HG02870 (cell line): ENCODE results near the gene GCSAML.
"Not testable (repeated sequence)": the region's sequence is repeated elsewhere in the genome, so short reads cannot be mapped to it uniquely, and the experiment has no call there.

ENCODE experiments used
- ATAC-seq: cut with Tn5 transposase; IDR thresholded peaks from one replicate; pipeline ENCODE4 v1.9.1; 2021; ENCODE audit warnings: mild to moderate bottlenecking, moderate library complexity; ENCODE audit not compliant: unreplicated experiment

Gene GCSAML

DNA sequence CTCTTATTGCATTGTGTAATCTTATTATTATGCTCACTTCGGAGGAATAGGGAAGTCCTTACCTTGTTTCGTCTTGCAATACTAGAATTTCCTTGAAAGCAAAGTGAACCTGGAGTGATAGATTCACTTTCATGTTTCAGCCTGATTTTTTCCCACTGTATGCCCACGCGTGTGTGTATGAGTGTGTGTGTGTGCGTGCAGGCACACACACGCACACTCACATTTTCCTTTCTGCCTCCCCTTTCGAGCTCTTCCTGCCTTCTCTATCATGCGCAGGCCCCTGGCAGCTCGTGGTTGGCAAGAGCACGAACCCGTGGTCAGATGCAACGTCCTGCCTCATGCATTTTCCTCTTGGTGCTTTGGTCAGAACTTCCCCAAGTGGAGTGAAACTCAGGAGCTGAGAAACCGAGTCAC, at the start of gene GCSAML:
Gene GCSAML, plus strand, starts transcription at position 366 of the 414 bp plus-strand sequence. CDS start 58 bp downstream, outside the sequence.
- no peak for ATAC-seq

DNA sequence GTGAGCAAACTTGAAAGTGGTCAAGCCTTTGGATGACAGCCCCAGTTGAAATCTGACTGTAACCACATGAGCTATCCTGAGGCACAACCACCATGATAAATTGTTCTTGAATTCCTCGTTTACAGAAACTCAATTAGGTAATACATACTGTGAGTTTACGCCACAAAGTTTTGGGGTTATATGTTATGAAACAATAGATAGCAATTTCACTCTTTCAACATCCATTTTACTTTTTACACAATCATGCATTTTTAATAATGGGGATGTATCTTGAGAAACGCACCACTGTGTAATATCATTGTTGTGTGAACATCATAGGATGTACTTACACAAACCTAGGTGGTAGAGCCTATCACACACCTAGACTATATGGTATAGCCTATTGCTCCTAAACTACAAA, 48.1 kb upstream of the GCSAML start:
- no peak for ATAC-seq

DNA sequence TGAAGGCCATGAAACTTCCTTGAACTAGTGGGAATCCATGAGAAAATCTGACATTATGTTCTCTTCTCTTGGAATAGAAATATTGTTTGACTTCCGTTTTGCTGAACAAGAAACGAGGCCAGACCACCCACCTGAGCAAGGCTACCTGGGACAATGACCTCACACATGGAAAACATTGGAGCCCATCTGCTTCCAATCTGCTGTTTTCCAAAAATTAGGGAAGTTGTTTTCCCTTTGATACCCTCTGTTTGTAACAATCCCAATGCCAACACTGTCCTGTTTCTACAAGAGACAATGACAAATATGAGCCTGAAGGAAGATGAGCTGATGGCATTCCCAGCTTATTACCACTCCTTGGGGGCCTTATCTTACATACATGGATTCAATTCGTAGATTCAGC, 42.1 kb upstream of the GCSAML start:
- no peak for ATAC-seq

DNA sequence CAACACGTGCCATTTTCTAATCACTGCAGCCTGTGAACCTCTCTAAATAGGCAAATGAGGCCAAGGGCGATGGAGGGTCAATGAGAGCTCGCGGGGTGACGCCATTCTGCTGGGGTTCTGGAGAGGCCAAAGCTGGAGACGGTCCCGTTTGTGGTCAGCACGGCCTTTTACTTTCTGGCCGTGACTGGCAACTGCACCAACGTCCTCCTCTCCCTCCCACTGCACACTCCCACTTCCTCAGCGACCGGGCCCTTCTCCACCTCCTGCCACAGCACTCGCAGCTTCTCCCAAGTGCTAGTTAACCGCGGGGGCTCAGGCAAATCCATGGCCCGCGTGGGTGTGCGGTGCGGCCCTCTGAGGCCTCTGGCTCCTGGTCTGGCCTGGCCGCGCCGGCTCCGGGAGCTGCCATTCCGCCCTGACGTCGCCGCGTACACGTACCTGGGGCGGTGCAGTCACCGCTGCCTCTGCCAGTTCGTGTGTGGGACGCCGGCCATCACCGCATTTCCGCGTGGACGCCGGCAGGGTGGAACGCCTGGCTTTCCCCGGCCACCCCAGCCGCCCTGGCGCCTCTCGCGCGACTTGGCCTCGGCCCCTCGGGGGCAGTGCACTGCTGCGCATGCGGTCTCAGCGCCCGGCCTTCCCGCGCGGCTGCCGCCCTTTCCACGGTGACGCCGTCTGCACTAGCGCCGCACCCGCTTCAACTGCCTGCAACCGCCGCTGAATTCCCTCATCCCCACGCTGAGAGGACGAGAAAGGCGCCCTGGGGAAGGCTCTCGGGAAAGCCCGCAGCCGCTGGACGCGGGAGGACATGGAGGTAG, 30.9 kb upstream of the GCSAML start:
- ATAC-seq, result no peak

DNA sequence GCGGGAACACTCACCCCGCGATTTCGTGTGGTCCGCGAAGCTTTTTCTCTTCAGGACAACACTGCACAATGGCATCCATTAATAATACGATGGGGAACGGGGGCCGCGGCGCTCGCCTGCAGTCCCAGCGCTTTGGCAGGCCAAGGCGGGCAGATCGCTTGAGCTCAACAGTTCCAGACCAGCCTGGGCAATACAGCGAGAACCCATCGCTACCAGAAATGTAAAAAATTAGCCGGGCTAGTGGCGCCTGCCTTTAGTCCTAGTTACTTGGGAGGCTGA, 30.4 kb upstream of the GCSAML start:
- no peak for ATAC-seq

DNA sequence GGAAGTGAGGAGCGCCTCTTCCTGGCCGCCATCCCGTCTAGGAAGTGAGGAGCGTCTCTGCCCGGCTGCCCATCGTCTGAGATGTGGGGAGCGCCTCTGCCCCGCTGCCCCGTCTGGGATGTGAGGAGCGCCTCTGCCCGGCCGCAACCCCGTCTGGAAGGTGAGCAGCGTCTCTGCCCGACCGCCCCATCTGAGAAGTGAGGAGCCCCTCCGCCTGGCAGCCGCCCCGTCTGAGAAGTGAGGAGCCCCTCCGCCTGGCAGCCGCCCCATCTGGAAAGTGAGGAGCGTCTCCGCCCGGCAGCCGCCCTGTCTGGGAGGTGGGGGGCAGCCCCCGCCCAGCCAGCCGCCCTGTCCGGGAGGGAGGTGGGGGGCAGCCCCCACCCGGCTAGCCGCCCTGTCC, 27.0 kb upstream of the GCSAML start:
- ATAC-seq, result not testable (repeated sequence)

DNA sequence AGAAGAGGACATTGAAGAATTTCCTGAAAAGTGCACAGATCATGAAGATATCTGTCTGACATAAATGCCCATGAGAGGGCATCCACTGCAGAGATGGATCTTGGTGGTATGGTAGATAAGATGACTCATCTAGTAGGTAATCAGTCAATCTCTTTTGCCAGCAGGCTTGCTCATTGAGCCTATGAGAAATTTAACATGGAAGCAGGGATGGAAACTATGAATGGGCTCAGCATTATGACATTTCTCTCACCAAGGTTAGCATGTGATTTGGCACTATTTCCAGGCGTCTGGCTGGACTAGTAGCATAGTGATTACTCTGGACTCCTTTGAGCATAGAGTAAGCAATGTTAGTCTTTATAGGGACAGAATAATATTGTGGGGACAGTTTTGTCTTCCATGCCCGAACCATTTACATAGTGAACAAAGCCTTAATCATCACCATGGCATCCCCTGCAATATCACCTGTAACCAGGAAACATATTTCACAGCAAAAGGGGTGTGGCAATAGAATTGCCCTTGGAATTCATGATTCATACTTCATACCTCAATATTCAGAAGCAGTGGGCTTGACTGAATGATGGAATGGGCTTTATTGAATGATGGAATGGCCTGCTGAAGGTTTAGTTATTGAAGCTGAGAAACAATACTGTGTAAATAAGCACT, 20.0 kb upstream of the GCSAML start:
- no peak for ATAC-seq

DNA sequence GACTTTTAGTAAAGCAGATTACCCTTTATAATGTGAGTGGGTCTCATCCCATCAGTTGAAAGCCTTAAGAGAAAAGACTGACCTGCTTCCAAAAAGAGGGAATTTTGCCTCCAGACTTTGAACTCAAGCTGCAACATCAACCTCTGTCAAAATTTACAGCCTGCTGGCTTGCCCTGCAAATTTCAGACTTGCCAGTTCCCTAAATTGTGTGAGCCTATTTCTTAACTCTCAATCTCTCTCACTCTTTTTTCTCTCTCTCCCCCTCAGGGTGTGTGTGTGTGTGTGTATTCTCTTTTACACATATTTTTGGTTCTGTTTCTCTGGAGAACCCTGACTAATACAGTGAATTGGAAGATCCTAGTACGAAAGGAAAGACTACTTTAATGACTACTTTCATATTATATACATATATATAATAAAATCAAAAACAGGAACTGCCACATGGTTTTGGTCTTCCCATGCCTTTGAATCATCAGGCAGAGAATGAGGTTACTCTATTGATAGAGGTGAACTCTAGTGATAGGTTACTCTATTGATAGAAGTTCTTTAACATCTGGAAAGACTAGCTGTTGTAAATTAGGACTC, 19.1 kb upstream of the GCSAML start:
- ATAC-seq, result no peak

DNA sequence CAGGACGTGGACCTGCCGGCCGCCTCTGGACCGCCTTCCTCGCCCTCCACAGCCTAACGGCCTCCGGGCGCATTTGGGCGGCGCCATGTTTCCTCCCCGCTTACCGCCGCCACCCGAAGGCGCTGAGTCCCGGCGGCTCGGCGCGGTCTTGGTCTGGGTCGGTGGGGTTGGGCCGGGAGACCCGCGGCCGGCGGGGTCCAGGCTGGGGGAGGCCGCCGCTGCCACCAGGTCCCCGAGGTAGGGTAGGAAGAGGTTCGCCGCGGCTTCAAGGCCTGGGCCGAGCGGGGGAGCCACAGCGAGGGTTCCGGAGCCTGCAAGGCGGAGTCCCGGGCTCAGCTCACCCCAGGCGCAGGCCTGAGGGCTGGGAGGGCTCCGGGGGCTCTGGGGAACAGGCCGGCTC, 18.1 kb upstream of the GCSAML start:
- ATAC-seq, result no peak

DNA sequence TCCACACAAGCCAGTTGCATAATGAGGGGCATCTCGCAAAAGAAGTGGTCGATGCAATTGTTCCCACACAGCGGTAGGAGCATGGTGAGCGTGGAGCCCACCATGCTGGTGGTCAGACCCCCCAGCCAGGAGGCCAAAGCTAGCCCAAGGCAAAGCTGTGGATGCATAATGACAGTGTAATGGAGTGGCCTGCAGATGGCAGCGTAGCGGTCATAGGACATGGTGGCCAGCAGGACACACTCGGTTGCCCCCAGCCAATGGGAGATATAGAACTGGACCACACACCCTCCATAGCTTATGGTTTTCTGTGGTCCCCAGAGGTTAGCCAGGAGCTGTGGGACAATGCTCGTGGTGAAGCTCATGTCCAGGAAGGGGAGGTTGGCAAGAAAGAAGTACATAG, 17.0 kb upstream of the GCSAML start:
- ATAC-seq, result no peak

DNA sequence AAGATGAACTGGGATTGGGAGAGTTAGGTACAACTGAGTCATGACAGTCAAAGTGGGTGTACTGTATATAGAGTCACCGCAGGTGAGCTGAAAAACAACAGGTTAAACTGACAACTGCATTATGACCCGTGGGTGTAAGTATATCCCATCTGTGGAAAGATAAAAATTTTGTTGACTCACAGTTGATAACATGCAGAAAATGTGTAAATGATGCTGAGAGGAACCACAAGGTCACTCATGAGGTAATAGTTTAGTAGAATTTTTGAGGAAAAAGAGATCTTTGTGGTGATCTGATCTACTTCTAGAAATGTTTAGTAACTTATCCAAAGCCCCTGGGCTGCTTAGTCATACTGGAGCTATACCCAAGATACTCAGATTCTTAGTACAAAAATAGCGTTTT, 13.5 kb upstream of the GCSAML start:
- no peak for ATAC-seq

DNA sequence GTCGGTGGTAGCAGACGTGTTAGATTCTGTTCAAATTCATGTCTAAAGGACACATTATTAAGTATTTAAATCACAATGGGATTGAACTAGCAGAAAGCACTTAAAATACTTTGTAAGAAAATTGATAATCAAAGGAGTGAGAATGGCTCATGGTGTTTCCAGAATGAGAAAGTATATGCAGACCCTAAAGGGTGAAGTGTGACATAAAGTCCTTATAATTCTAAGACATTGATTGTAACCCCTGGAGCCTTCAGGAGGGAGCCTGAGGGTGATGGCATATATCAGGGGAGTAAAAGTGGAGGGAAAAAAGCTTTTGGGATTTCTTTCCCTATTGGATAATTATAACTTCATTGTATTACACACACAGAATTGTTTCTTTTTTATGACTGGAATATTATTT, 12.6 kb upstream of the GCSAML start, which contains the start of gene OR2C3:
Gene OR2C3, minus strand, starts transcription at position 101 of the 400 bp plus-strand sequence. CDS start 3,929 bp downstream, outside the sequence.
- ATAC-seq, result no peak

DNA sequence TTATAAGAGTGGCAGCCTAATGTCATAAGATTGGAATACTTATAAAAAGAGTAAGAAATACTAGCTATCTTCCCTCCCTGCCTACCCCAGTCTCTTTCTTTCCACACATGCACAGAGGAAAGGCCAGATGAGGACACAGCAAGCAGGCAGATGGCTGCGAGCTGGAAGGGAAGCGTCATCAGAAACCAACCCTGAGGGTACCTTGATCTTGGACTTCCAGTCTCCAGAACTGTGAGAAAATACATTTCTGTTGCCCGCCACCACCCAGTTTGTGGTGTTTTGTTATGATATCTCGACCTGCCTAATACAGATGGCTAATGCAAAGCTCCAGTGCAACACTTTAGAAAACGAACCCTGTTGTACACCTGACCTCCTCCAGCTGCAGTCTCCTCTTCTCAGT, 10.4 kb upstream of the GCSAML start:
- ATAC-seq, result no peak

DNA sequence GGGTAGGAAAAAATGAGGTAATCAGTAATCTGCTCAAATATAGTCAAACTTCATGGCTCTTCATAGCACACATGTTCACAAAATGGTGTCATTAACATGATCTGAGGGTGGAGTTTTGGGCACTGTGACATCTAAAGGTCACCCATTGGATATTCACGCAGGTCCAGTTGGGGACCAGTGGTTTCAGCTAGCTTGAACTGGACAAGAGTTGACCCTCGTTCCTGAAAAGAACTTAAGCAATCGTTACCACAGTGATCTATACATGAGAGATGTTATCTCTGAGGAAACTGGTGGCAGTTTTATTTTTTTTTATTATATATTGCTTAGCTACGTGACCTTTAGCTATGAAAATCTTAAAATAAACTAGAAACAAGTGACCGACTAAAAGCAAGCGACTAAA, 9.7 kb upstream of the GCSAML start:
- ATAC-seq, result no peak

DNA sequence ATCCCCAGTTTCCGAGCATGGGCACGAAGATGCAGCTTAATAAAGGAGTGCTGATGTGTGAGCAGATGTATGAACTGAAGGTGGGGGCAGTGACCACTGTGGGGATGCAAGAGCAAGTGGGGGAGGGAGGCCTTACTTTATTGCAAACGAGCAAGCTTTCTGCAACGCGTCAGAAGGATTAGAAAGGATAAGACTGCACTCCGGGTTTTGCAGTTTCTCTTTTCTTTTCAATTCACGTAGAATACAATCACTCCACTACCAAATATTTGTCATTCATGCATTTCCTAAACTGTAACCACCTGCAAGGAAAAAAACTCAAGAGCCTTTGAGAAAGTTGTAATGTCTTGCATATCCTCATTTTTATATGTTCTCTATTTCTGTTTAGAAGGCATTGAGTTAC, 8.4 kb upstream of the GCSAML start:
- no peak for ATAC-seq

DNA sequence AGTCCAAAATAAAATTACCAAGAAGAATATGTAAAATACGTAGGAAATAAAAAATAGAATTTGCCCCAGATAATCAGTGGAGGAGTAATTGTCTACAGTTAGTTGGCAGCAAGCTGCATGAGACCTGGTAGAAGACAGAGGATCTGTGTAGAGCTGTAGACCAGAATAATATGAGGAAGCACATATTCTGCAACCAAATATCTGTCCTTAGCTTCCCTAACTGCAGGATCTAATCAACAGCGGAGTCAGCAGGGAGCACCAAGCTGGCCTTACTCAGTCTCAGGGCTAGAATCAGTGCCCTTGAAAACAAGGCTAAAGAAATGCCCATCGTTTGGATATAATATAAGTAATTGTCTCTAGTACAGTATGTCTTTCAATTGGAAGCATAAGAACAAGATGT, 6.1 kb upstream of the GCSAML start:
- no peak for ATAC-seq

DNA sequence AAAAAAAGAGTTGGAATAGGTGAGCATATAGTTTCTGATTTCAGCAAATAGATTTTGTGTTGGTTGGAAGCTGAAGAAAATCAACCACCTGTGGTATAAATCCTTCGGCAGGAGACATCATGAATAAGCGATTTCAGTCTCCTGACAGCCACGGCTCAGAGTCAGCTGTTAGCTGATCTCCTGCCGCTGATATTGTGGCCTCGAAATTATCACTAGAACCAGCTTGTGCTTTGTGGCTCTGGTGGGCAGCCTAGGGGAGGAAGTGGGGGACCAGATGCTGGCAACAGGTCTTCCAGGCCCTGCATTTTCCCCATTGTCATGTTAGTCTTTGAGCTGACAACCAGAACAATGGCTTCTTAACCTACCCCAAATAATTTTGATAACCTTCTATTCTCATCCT, 842 bp upstream of the GCSAML start:
- no peak for ATAC-seq

DNA sequence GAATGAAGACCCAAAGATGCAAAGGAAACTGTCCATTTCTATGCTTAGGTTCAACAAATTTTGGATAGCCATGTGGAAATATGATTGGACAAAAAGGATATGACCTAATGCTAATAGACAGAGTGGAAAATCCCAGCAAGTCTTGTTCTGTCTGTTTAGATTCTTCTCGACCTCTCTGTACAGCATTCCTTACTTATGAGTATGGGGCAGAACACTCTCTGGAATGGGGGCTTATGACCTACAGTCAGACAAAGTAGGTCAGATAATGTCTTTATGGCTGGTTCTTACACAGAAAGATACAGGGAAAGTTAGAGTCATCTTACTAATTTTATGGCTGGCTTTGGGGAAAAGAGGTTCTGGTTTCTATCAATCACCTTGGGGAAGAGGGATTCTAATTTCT, 2.8 kb downstream of the GCSAML start:
- ATAC-seq, result no peak

DNA sequence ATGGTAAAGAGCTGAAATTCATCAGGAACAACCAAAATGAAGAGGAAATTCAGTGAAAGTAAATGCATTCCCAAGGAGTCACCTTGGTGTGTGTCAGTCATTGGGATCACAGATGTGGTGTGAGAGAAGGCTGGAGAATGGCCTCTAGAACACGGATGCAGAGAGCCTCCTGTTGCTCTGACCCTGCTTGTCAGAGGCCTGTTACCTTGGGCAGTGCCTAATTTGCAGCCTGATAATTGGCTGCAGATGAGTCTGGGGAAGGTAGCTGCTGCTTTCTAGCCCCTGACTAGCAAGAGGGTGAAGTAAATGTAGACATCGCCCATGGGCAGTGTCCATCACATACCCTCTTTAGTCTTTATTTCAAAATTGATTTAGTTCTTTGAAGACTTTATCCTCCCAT, 3.3 kb downstream of the GCSAML start:
- no peak for ATAC-seq

DNA sequence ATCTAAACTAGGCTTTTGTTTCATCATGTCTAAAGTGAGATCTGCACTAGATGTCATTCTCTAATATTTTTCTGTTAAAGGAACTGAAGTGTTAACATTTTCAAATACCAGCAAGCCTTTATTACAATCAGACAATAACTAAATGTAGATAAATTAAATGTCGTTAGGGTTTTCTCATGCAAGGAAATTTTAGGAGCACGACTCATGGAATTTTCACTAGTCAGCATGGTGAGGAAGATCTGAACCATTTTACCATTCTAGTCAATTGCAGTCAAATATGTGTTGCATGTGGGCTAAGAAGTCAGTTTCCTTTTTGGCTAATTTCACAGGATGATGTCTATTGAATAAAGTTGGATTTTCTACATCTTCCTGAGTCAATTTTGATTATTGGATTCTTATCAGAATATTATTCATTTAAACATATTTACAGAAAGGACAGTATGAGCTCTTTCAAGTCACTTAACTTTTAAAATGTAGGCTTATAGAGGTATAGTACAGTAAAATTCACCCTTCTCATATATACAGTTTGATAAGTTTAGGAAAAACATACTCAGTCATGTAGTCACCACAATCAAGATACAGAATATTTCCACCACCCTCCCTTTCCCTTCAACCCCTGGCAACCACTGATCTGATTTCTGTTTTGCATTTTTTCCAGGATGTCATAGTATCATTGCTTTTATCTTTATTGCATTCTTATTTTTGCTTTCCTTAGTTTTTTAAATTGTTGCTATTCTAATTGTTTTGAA, 9.2 kb downstream of the GCSAML start:
- ATAC-seq, result no peak

DNA sequence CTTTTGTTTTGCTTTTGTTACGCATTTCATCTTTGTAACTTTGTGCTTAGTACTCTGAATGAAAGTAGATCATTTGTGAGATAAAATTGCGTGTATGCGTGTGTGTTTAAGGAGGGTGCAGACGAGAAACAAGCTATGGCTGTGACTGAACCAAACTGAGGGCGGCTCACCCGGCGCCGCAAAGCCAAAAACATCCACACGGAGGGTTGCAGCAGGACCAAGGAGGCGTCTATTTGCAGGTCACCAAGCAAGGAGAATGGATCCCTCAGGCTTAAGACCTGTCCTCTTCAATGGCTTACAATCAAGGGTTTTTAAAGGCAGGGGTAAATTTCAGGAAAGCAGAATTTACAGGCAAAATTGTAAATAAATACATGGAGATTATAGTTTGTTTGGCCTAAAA, 12.8 kb downstream of the GCSAML start:
- ATAC-seq, result no peak

DNA sequence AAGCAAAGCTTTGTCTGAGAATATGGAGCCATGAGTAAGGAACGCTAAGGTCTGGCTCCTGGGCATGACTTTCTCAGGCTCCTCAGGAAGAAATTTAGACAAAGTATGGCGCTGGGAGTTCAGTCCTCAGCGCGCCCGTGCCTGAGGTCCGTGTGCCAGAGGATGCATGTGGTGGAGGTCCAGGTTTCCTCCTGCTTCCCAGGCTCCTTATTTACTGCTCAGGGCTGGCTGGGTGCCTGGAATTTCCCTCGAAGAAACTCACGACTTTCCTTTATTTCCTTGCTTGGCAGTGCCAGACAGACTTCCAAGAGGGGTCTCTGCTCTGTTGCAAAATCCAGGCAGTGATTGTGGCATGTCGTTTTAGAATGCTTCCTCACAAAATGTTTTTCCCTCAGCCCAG, 13.3 kb downstream of the GCSAML start:
- no peak for ATAC-seq
